Right lobe of liver (tissue), 4 donors: Measurements from ENCODE around the gene COL11A2.

Source experiments
- POLR2A ChIP-seq: fragments of 450-650 bp; IDR thresholded peaks from one replicate; pipeline ENCODE4 v1.6.1; 2017; ENCODE audit warnings: antibody characterized with exemption, mild to moderate bottlenecking
- TF ChIP-seq, protein P1 (sequence below), 4 donors: fragments of 200-600 bp in 3 of 4; fragments of 450-650 bp in 1 of 4; IDR thresholded peaks; one replicate each; pipeline versions ENCODE4 v1.5.1 to v1.8.0; 2016 to 2022; ENCODE audit warnings: antibody characterized with exemption in 4 of 4, mild to moderate bottlenecking in 2 of 4
- donor health status: DM: no; HTN: no; CAD: no.
- donor health status: DM: no; HTN: no; CAD: no.
- donor health status: DM: no; HTN: yes; CAD: no.

DNA sequence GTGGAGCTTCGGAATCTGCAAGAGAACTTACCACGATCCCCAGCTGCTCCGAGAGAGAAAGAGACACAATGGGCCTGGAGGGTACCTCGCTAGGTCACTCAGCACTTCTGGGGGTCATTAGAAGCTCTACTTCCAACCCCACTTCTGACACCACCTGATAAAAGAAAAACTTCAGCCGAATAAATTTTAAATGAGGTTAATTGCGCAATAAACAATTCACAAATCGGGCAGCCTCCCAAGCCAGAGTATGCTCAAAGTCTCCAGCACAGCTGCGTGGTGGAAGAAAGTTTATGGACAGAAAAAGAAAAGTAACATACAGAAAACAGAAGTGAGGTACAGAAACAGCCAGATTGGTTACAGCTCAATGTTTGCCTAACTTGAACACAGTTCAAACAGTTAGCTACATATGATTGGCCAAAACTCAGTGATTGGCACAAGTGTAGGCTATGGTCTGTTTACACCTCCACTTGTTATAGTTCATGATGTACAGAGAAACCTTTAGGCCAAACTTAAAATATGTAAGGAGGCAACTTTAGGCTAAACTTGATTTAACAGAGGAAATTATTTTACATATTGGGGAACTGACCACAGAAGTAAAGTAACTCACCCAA is 52.6 kb downstream of the COL11A2 start:
- TF ChIP-seq, protein P1, sequence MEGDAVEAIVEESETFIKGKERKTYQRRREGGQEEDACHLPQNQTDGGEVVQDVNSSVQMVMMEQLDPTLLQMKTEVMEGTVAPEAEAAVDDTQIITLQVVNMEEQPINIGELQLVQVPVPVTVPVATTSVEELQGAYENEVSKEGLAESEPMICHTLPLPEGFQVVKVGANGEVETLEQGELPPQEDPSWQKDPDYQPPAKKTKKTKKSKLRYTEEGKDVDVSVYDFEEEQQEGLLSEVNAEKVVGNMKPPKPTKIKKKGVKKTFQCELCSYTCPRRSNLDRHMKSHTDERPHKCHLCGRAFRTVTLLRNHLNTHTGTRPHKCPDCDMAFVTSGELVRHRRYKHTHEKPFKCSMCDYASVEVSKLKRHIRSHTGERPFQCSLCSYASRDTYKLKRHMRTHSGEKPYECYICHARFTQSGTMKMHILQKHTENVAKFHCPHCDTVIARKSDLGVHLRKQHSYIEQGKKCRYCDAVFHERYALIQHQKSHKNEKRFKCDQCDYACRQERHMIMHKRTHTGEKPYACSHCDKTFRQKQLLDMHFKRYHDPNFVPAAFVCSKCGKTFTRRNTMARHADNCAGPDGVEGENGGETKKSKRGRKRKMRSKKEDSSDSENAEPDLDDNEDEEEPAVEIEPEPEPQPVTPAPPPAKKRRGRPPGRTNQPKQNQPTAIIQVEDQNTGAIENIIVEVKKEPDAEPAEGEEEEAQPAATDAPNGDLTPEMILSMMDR (IDR thresholded peaks at IDR 0.05): no peak
- no peak for TF ChIP-seq POLR2A
